ENCODE results near the gene DHX8.

The DHX8 gene

DNA sequence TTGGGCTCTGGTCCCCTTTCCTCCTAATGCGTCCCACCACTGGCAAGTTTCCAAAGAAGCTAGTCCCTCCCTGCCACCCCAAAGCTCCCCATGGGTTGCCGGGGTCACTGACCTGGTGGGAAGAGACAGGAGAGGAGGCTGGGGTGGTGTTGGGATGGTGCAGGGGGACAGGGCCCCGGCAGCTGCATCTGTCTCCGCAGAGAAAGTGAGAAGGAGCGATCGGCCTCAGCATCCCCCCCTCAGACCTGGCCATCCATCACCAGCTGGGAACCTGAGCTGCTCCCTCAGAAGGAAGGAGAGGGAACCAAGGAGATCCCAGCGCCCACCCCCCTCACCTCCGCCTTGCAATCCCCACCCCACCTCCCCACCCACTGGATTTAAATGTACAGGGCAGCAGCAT lies 59.1 kb downstream of the DHX8 start:
- Histone ChIP-seq H3K4me1 (ENCODE audit: control insufficient read depth, insufficient read depth, low read length) (peaks cover 40% of the 10 kb centered on the region), H3K36me3 (ENCODE audit: insufficient read depth, low read length) (no peaks in the 10 kb centered on the region), H3K9me3 (replicated peaks; ENCODE audit: low read length) (no peaks in the 10 kb centered on the region), H3K9ac (ENCODE audit: low read depth, low read length) (no peak overlapping the region), H3K27me3 (ENCODE audit: control insufficient read depth, insufficient read depth, low read length) (no peaks in the 10 kb centered on the region), H3K4me3 (ENCODE audit: low read length) (no peak overlapping the region), H3K4me2 (ENCODE audit: low read length) (peak overlapping the region; percentile 93)

DNA sequence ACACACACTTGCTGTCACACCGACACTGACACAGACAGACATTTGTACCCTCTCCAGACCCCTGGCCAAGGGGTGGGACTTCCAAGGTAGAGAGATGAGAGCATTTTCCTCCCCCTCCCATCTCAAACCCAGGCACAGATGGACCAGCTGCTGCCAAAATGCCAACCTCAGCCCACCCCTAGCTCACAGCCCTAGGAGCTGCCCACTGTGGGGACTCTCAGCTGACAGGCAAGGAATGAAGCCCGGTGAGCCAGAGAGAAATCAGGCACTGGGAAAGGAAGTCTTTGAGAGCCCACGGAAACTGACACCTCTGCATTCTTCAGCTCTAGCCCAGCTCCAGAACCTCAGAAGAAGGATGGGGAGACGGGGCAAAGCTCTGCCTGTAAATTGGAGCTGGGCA lies 59.5 kb downstream of the DHX8 start:
- Histone ChIP-seq H3K36me3 (ENCODE audit: insufficient read depth, low read length) (no peaks in the 10 kb centered on the region), H3K4me2 (ENCODE audit: low read length) (peak overlapping the region; percentile 93), H3K9me3 (replicated peaks; ENCODE audit: low read length) (no peaks in the 10 kb centered on the region), H3K4me1 (ENCODE audit: control insufficient read depth, insufficient read depth, low read length) (peaks cover 40% of the 10 kb centered on the region), H3K27me3 (ENCODE audit: control insufficient read depth, insufficient read depth, low read length) (no peaks in the 10 kb centered on the region), H3K4me3 (ENCODE audit: low read length) (no peak overlapping the region), H3K9ac (ENCODE audit: low read depth, low read length) (no peak overlapping the region)

DNA sequence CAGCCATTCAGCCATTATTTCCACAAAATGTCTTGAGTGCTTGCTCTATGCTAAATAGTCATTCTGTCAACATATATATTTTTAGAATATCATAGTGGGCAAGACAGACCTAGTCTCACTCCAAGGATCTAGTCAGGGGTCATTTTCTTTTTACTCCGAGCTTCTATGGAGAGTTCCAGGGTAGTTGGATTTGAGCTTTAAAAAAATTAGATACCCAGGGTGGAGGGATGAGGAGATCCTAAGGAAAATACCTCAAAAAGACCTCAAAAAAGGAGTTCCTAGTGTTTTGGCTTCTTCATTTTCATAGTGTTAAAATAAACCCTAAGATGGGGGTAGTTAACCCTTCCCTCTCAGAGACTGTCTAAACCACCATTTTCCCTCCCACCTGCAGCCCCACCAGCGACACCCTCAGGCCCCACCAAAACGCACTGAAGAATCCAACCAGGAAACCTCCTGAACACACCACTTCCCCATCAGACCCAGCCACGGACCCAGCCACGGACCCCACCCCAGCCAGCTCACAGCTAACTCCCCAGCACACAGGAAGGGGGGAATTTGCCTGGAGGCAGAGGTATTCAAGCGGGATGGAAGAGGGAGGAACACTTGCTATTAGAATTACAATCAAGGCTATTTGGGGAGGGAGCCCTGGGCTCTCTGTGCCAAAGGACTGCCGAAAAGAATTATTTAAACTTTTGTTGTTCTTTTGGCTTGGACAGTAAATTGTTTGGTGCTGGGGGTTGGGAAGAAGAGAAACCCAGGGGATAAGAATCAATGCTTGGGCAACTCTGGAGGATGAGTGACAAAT lies 60.2 kb downstream of the DHX8 start:
- no peaks in the 10 kb centered on the region for H3K27me3 ChIP-seq (ENCODE audit: control insufficient read depth, insufficient read depth, low read length)

DNA sequence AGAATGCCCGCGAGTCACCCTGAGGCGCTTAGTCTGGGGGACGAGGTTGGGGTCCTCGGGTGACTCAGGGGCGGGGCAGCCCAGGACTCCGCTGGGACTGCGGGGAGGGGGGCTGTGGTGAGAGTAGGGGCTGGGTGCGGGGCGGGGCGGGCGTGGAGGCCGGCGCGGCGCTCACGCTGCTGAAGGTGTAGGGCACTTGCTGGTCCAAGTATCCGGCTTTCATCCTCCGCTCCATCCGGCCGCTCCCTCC lies 61.5 kb downstream of the DHX8 start:
- peak overlapping the region; percentile 93 for H3K4me2 ChIP-seq (ENCODE audit: low read length)
- peak overlapping the region; percentile 89 for H3K4me3 ChIP-seq (ENCODE audit: low read length)
- H3K9ac ChIP-seq (ENCODE audit: low read depth, low read length), result peak overlapping the region; percentile 76
- no peaks in the 10 kb centered on the region for H3K27me3 ChIP-seq (ENCODE audit: control insufficient read depth, insufficient read depth, low read length)
- H3K9me3 ChIP-seq (replicated peaks; ENCODE audit: low read length), result no peaks in the 10 kb centered on the region
- H3K4me1 ChIP-seq (ENCODE audit: control insufficient read depth, insufficient read depth, low read length), result peaks cover 40% of the 10 kb centered on the region
- no peaks in the 10 kb centered on the region for H3K36me3 ChIP-seq (ENCODE audit: insufficient read depth, low read length)

More for the DNA sequence above, 60.2 kb downstream of the DHX8 start:
- Histone ChIP-seq H3K9ac (ENCODE audit: low read depth, low read length) (no peak overlapping the region), H3K4me1 (ENCODE audit: control insufficient read depth, insufficient read depth, low read length) (peaks cover 40% of the 10 kb centered on the region), H3K4me3 (ENCODE audit: low read length) (peak overlapping the region; percentile 89), H3K9me3 (replicated peaks; ENCODE audit: low read length) (no peaks in the 10 kb centered on the region), H3K36me3 (ENCODE audit: insufficient read depth, low read length) (no peaks in the 10 kb centered on the region), H3K4me2 (ENCODE audit: low read length) (peak overlapping the region; percentile 93)

DNA sequence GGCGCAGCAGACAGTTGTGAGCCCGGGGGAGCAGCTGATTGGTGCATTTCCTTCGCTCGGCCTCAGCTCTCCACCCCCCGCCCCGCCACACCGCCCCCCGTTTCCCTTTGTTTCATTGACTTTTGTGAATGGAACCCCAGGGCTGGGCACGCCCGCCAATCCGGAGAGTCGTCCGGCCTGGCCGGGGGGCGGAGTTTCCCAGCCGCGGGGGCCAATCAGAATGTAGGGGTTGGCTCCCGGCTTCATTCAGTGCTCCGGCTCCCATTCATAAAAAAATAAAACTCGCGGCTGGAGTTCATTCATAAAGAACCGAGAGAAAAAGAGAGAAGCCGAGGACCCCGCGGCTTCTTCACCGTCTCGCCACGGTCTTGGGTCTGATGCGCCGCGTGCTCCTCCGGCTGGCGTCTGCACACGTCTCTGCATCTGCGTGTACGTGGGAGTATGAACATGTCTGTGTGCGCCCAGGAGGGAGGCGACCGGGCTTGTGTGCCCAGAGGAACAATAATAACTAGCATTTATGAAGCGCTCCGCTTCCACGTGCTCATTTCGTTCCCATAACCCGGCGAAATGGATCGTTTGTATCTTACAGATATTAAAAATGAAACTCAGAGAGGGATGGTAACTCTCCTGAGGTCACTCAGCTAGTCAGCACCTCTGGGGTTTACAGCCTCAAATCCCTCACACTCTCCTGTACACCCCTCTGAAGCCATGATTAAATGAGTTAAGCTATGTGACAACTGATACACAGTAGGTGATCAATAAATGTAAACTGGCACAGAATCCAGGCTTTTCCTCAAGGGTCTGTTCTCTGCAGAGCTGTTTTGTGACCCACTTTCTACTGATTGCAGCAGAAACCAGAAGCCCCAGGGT lies 62.8 kb downstream of the DHX8 start, which contains the start of gene ETV4:
ETV4 (minus strand) TSS at position 22 of the 870 bp plus-strand sequence. CDS start 723 bp downstream, outside the sequence.
- no peaks in the 10 kb centered on the region for H3K27me3 ChIP-seq (ENCODE audit: control insufficient read depth, insufficient read depth, low read length)

DNA sequence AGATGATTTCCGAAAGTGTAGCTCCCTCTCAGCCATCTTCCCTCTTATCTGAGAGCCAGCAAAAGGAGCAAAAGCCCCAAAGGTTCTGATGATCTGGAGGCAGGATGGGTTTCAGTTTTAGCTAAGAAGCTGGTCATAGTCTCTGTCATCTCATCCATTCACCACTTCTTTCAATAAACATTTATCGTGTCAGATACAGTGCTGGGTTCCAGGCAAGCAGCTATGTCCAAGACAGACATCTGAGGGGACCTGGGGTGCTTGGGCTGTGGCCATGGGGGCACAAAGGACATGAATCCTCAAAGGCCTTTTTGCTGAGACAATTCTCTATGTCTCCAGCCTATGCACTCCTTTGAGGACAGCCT lies 63.4 kb downstream of the DHX8 start:
- Histone ChIP-seq H3K9ac (ENCODE audit: low read depth, low read length) (peak overlapping the region; percentile 70), H3K27me3 (ENCODE audit: control insufficient read depth, insufficient read depth, low read length) (no peaks in the 10 kb centered on the region), H3K4me1 (ENCODE audit: control insufficient read depth, insufficient read depth, low read length) (peaks cover 26% of the 10 kb centered on the region), H3K36me3 (ENCODE audit: insufficient read depth, low read length) (no peaks in the 10 kb centered on the region), H3K4me3 (ENCODE audit: low read length) (no peak overlapping the region), H3K9me3 (replicated peaks; ENCODE audit: low read length) (no peaks in the 10 kb centered on the region), H3K4me2 (ENCODE audit: low read length) (peak overlapping the region; percentile 93)

More for the DNA sequence above, 62.8 kb downstream of the DHX8 start, which contains the start of gene ETV4:
- no peaks in the 10 kb centered on the region for H3K36me3 ChIP-seq (ENCODE audit: insufficient read depth, low read length)
- H3K9me3 ChIP-seq (replicated peaks; ENCODE audit: low read length), result no peaks in the 10 kb centered on the region
- peak within 1 kb of the TSS; percentile 89 for H3K4me3 ChIP-seq (ENCODE audit: low read length)
- peaks cover 29% of the 10 kb centered on the region for H3K4me1 ChIP-seq (ENCODE audit: control insufficient read depth, insufficient read depth, low read length)
- H3K4me2 ChIP-seq (ENCODE audit: low read length), result peak within 1 kb of the TSS; percentile 93
- H3K9ac ChIP-seq (ENCODE audit: low read depth, low read length), result peak within 1 kb of the TSS; percentile 76

DNA sequence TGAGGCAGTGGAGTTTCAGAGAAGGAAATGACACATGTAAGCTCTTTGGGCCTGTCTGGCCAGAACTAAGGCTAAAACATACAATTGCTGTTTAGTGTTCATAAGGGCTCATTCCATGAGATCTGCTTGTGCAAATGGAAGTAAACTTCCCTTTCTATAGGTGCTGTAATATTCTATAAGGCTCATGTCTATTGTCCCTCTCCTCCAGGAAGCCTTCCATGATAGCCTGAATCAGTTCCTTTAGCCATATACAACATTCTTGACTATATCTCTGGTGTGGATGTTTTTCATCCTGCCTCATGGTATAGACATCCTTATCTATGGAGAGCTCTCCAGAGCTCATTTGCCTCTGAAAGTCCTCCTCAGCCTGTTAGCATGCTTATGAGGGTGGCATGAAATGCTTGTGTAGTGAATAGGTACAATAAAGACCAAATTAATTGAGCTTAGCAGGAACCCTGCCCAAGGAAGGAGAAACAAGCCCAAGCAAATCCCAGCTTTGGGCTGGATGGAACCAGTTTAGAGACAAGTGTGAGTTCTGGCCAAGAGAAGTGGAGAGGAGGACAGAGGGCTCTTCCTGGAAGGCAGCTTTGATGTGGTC lies 64.0 kb downstream of the DHX8 start:
- Histone ChIP-seq H3K9ac (ENCODE audit: low read depth, low read length) (no peak overlapping the region), H3K9me3 (replicated peaks; ENCODE audit: low read length) (no peaks in the 10 kb centered on the region), H3K36me3 (ENCODE audit: insufficient read depth, low read length) (no peaks in the 10 kb centered on the region), H3K4me2 (ENCODE audit: low read length) (no peak overlapping the region), H3K4me1 (ENCODE audit: control insufficient read depth, insufficient read depth, low read length) (peaks cover 26% of the 10 kb centered on the region), H3K27me3 (ENCODE audit: control insufficient read depth, insufficient read depth, low read length) (no peaks in the 10 kb centered on the region), H3K4me3 (ENCODE audit: low read length) (no peak overlapping the region)

DNA sequence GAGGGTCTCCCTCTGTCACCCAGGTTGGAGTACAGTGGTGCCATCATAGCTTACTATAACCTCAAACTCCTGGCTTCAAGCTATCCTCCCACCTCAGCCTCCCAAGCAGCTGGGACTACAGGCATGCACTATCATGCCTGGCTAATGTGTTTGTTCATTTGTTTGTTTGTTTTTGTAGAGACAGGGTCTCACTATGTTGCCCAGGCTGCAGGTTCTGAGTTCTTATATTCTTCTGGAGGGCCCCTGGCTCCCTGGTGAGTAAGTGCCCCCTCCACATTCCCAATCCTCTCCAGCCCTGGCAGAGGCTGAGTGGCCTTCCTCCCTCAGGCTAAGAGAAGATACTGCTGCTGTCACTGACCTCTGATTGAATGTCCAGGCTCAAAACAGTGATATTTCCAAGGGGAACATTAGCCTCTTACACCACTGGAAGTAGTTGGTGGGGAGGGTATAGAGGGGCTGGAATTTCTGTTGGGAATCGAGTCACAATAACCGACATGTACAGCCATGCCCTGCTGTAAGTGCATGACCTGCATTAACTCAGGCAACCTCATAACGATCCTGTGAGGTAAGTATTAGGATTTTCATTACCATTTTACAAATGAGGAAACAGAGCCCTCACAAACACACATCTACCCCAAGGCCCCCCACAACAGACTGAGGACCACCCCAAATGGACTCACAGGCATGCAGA lies 65.1 kb downstream of the DHX8 start:
- no peaks in the 10 kb centered on the region for H3K36me3 ChIP-seq (ENCODE audit: insufficient read depth, low read length)
- no peaks in the 10 kb centered on the region for H3K27me3 ChIP-seq (ENCODE audit: control insufficient read depth, insufficient read depth, low read length)
- no peak overlapping the region for H3K4me3 ChIP-seq (ENCODE audit: low read length)
- peaks cover 18% of the 10 kb centered on the region for H3K4me1 ChIP-seq (ENCODE audit: control insufficient read depth, insufficient read depth, low read length)
- no peaks in the 10 kb centered on the region for H3K9me3 ChIP-seq (replicated peaks; ENCODE audit: low read length)
- H3K4me2 ChIP-seq (ENCODE audit: low read length), result no peak overlapping the region
- H3K9ac ChIP-seq (ENCODE audit: low read depth, low read length), result no peak overlapping the region

DNA sequence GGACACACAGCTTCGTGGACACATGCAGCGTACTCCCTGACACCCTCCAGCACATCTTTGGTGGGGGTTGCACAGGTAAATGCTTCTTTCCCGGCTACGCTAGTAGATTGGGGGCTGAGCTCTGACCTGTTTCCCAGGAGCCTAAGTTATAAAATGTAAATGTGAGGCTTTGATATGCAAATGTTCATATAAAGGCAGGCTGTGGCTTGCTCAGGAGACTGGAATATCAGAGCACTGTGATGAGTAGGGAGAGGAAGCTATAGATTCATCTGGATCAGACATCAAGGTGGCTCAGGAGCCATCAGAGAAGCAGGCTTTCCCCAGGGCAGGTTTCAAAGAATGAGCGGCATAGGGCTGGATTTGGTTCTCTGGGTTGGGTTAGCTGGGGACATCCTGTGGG lies 65.7 kb downstream of the DHX8 start:
- Histone ChIP-seq H3K27me3 (ENCODE audit: control insufficient read depth, insufficient read depth, low read length) (no peaks in the 10 kb centered on the region), H3K4me2 (ENCODE audit: low read length) (no peak overlapping the region), H3K9me3 (replicated peaks; ENCODE audit: low read length) (no peaks in the 10 kb centered on the region), H3K36me3 (ENCODE audit: insufficient read depth, low read length) (no peaks in the 10 kb centered on the region), H3K9ac (ENCODE audit: low read depth, low read length) (no peak overlapping the region), H3K4me3 (ENCODE audit: low read length) (no peak overlapping the region), H3K4me1 (ENCODE audit: control insufficient read depth, insufficient read depth, low read length) (peaks cover 11% of the 10 kb centered on the region)

DNA sequence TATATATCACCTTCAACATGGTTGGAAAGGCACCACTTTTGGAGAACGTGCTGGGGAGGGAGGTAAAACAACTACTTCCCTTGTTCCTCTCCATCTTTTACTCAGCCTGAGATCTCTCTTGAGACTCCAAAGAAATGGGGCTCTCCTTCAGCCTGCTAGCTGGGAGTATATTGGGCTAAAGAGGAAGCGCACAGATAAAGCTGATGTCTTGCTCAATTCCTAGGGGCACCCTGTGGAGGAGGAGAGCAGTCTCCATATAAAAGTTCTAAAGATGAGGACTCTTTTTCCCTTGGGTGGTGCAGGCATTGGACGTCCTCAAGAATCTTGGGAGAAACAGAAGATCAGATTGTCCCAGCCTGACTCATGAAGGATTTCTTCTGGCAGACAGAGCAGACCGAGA lies 67.0 kb downstream of the DHX8 start:
- Histone ChIP-seq H3K27me3 (ENCODE audit: control insufficient read depth, insufficient read depth, low read length) (no peaks in the 10 kb centered on the region), H3K36me3 (ENCODE audit: insufficient read depth, low read length) (no peaks in the 10 kb centered on the region), H3K4me3 (ENCODE audit: low read length) (no peak overlapping the region), H3K9me3 (replicated peaks; ENCODE audit: low read length) (no peaks in the 10 kb centered on the region), H3K9ac (ENCODE audit: low read depth, low read length) (no peak overlapping the region), H3K4me2 (ENCODE audit: low read length) (no peak overlapping the region), H3K4me1 (ENCODE audit: control insufficient read depth, insufficient read depth, low read length) (peaks cover 6% of the 10 kb centered on the region)

DNA sequence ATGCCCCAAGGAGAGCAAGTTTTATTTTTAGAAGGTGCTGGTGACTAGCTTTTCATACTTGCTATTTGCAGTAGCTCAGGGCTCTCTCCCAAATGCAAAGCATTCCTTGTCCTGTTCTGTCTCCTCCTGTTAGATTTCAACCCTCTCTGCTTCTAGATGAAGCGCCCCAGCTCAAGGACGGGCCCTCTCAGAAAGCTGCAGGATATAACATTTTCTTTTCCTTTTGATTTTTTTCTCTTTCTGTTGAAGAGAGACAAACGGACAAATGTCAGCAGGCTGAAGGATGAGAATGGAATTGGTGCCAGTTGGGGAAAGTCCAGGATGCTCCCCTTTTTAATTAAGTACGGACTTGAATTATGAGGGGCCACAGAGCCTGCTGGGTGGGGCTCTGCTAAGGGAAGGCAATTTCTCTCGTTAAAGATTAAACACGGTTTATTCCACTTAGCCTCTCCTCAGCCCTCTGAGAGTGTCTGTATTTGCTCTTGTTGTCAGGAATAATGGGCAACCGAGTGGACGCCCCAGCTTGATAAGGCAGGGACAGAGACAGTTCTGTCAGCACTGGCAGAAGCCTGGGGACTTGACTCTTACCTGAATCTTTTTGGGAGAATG lies 68.6 kb downstream of the DHX8 start:
- H3K9me3 ChIP-seq (replicated peaks; ENCODE audit: low read length), result no peaks in the 10 kb centered on the region
- no peak overlapping the region for H3K9ac ChIP-seq (ENCODE audit: low read depth, low read length)
- H3K27me3 ChIP-seq (ENCODE audit: control insufficient read depth, insufficient read depth, low read length), result no peaks in the 10 kb centered on the region
- no peaks in the 10 kb centered on the region for H3K36me3 ChIP-seq (ENCODE audit: insufficient read depth, low read length)
- peaks cover 7% of the 10 kb centered on the region for H3K4me1 ChIP-seq (ENCODE audit: control insufficient read depth, insufficient read depth, low read length)
- no peak overlapping the region for H3K4me3 ChIP-seq (ENCODE audit: low read length)
- H3K4me2 ChIP-seq (ENCODE audit: low read length), result no peak overlapping the region
